Ascending aorta (tissue), 2 donors: Measurements from ENCODE around the gene NEDD8. TPM values are rescaled to one million over a fixed set of nuclear protein-coding genes. Genes with fewer than 3 reads are reported as not detected.

ENCODE experiments used
- DNase-seq, 2 donors: peaks; one replicate each; pipeline ENCODE4 v3.0.0-alpha.2; 2019; ENCODE audit warnings: low spot score in 2 of 2
- H3K27ac ChIP-seq, 2 donors: fragments of 200-600 bp; sonication (generic); one replicate each; pipeline ENCODE4 v1.5.1; 2016 to 2017; ENCODE audit warnings: mild to moderate bottlenecking in 1 of 2
- H3K27me3 ChIP-seq: fragments of 200-600 bp; sonication (generic); one replicate; pipeline ENCODE4 v1.5.1; 2017
- H3K36me3 ChIP-seq, 2 donors: fragments of 200-600 bp; sonication (generic); one replicate each; pipeline ENCODE4 v1.5.1; 2016
- H3K4me1 ChIP-seq, 2 donors: fragments of 200-600 bp; sonication (generic); one replicate each; pipeline ENCODE4 v1.5.1; 2016 to 2017; ENCODE audit warnings: mild to moderate bottlenecking in 1 of 2
- H3K4me3 ChIP-seq, 2 donors: fragments of 200-600 bp; sonication (generic); one replicate each; pipeline ENCODE4 v1.5.1; 2016 to 2017; ENCODE audit warnings: mild to moderate bottlenecking in 1 of 2
- H3K9me3 ChIP-seq, 2 donors: fragments of 200-600 bp; sonication (generic); one replicate each; pipeline ENCODE4 v1.5.1; 2016
- CTCF ChIP-seq, 3 experiments: fragments of 200-600 bp in 2 of 3; fragments of 450-650 bp in 1 of 3; sonication (generic) in 2 of 3; IDR thresholded peaks; one replicate each; pipeline ENCODE4 v1.5.1; 2016 to 2019; ENCODE audit warnings: antibody characterized with exemption in 3 of 3, mild to moderate bottlenecking in 1 of 3, moderate library complexity in 1 of 3
- intact Hi-C: fragments of 100-400 bp; cut with DNase I; formaldehyde crosslinking; loops from one replicate; pipeline ENCODE4 v1.15.1; 2023
- total RNA-seq: library from RNA; depleted of rRNA; stranded (reverse); fragments of >200 nt; gene quantifications from one replicate; pipeline ENCODE4 v1.1.0, GENCODE V29; 2016

The NEDD8 gene
- total RNA-seq, 1 donor from 2014 or later: 72.8 TPM

- peaks cover 1 to 20% of the 10 kb centered on the region in 2 donors for H3K4me1 ChIP-seq
- no peaks in the 10 kb centered on the region for H3K27me3 ChIP-seq
- no peaks in the 10 kb centered on the region for H3K9me3 ChIP-seq
- peaks cover 26 to 40% of the 10 kb centered on the region in 2 donors for H3K36me3 ChIP-seq
- no peak for DNase-seq
- H3K27ac ChIP-seq: peak overlapping the region in 1 of 2 donors; percentile 17
- no peak for TF ChIP-seq CTCF (IDR thresholded peaks at IDR 0.05)
- peak overlapping the region in 1 of 2 donors; percentile 83 for H3K4me3 ChIP-seq
- intact Hi-C loops: loop anchor here (2.0 kb wide), 3 partner anchors 28 to 74 kb away; partner anchors contain the start of genes DCAF11, IRF9, NRL and PSME2
Measured at GRCh38 chr14:24189059-24189375, 43.1 kb downstream of the NEDD8 start.

- Histone ChIP-seq H3K27me3 (no peaks in the 10 kb centered on the region), H3K9me3 (no peaks in the 10 kb centered on the region), H3K4me1 (peaks cover 0 to 19% of the 10 kb centered on the region in 2 donors), H3K4me3 (peak within 1 kb of the TSS; percentile 50 to 83), H3K36me3 (peaks cover 32 to 46% of the 10 kb centered on the region in 2 donors), H3K27ac (peak within 1 kb of the TSS; percentile 43 to 58)
- intact Hi-C loops: loop anchor here (2.0 kb wide), 3 partner anchors 28 to 74 kb away; partner anchors contain the start of genes DCAF11, IRF9, NRL and PSME2
- TF ChIP-seq CTCF (IDR thresholded peaks at IDR 0.05): no peak
- peak; percentile 81 to 97 for DNase-seq
Measured at GRCh38 chr14:24188251-24189058, 43.7 kb downstream of the NEDD8 start, which contains the start of gene IPO4. Gene IPO4, minus strand, starts transcription at chr14:24188816. Its CDS starts 29 bp downstream, at chr14:24188787.

- TF ChIP-seq CTCF (IDR thresholded peaks at IDR 0.05): no peak
- H3K4me3 ChIP-seq: peak overlapping the region in 1 of 2 donors; percentile 83
- H3K27me3 ChIP-seq: no peaks in the 10 kb centered on the region
- no peaks in the 10 kb centered on the region for H3K9me3 ChIP-seq
- no peak overlapping the region for H3K27ac ChIP-seq
- peaks cover 33 to 48% of the 10 kb centered on the region in 2 donors for H3K36me3 ChIP-seq
- intact Hi-C loops: no loop called here
- H3K4me1 ChIP-seq: peaks cover 0 to 19% of the 10 kb centered on the region in 2 donors
- DNase-seq: no peak
Measured at GRCh38 chr14:24187539-24187915, 44.6 kb downstream of the NEDD8 start.

GRCh38 chr14:24186831-24187538, 45.2 kb downstream of the NEDD8 start:
- H3K27me3 ChIP-seq: no peaks in the 10 kb centered on the region
- H3K4me1 ChIP-seq: peaks cover 0 to 19% of the 10 kb centered on the region in 2 donors
- no peak for TF ChIP-seq CTCF (IDR thresholded peaks at IDR 0.05)
- H3K36me3 ChIP-seq: peaks cover 31 to 49% of the 10 kb centered on the region in 2 donors
- intact Hi-C loops: no loop called here
- no peak overlapping the region for H3K27ac ChIP-seq
- H3K4me3 ChIP-seq: no peak overlapping the region
- H3K9me3 ChIP-seq: no peaks in the 10 kb centered on the region
- DNase-seq: no peak

- no peak for DNase-seq
- H3K27ac ChIP-seq: no peak overlapping the region
- TF ChIP-seq CTCF (IDR thresholded peaks at IDR 0.05): no peak
- peaks cover 29 to 54% of the 10 kb centered on the region in 2 donors for H3K36me3 ChIP-seq
- H3K4me1 ChIP-seq: peaks cover 0 to 19% of the 10 kb centered on the region in 2 donors
- intact Hi-C loops: no loop called here
- H3K27me3 ChIP-seq: no peaks in the 10 kb centered on the region
- H3K4me3 ChIP-seq: no peak overlapping the region
- H3K9me3 ChIP-seq: no peaks in the 10 kb centered on the region
Measured at GRCh38 chr14:24185741-24186140, 46.4 kb downstream of the NEDD8 start.
